ENCODE measurements around the gene IFITM1. TPM values are rescaled to one million over a fixed set of nuclear protein-coding genes. Genes with fewer than 3 reads are reported as not detected.
"Not testable (repeated sequence)": the region's sequence is repeated elsewhere in the genome, so short reads cannot be mapped to it uniquely, and the experiment has no call there.

Gene IFITM1
- total and polyA plus RNA-seq, 10 donors: 314 to 670 (median 496) TPM

DNA sequence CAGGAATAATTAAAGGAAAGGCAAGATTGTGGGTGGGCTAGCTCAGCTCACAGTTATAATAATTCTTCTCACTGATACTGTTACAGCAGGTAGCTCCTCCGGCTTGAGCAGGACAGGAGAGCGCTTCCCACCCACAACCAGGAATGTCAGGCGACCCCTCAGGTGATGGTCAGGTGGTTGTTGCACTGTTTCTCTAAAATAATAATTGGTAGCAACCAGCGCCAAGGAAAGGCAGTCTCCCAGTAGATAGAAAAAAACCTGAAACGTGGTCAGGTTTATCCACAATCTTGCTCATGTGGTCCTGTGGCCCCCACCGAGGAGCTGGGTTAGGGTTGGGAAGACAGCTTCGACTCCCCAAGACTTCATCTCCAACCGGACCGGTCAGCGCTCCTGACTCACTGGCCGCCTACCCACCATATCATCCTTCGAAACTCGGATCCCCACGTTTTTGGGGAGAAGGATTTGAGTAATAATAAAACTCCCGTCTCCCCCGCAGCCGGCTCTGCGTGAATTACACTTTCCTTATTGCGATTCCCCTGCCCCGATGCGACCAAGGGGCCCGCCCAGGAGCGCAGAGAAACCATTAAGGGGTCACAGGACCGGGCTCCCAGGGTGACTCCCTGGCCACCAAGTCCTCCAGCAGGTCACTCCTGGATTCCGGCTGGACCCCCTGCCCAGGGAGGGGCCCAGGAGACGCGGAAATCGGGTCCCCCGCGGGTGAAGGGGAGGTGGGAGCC is 4.0 kb downstream of the IFITM1 start:
- peak overlapping the region; percentile 5 to 89 (median 66) for H3K4me3 ChIP-seq

GRCh38 chr11:318405-319120 is 4.7 kb downstream of the IFITM1 start:
- 0 to 2% (median 1%) methylated on average over 10 to 16 of the region's 79 CpGs for WGBS, 5 donors
- intact Hi-C loops (cut with DNase I; ENCODE audit: low total_unique reads); H3K27me3 ChIP-seq (replicated peaks in 1 of 7); H3K9me3 ChIP-seq: not testable (repeated sequence)
- TF ChIP-seq, protein P1, sequence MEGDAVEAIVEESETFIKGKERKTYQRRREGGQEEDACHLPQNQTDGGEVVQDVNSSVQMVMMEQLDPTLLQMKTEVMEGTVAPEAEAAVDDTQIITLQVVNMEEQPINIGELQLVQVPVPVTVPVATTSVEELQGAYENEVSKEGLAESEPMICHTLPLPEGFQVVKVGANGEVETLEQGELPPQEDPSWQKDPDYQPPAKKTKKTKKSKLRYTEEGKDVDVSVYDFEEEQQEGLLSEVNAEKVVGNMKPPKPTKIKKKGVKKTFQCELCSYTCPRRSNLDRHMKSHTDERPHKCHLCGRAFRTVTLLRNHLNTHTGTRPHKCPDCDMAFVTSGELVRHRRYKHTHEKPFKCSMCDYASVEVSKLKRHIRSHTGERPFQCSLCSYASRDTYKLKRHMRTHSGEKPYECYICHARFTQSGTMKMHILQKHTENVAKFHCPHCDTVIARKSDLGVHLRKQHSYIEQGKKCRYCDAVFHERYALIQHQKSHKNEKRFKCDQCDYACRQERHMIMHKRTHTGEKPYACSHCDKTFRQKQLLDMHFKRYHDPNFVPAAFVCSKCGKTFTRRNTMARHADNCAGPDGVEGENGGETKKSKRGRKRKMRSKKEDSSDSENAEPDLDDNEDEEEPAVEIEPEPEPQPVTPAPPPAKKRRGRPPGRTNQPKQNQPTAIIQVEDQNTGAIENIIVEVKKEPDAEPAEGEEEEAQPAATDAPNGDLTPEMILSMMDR (IDR thresholded peaks at IDR 0.05 in 8 of 11, conservative IDR thresholded peaks at IDR 0.05 in 3 of 11): peak in 1 of 11 experiments; percentile 13
- Histone ChIP-seq H3K27ac (peak overlapping the region; percentile 66 to 98 (median 93)), H3K4me1 (peaks cover 8 to 73% (median 43%) of the 10 kb centered on the region in 6 donors), H3K4me3 (peak overlapping the region; percentile 50 to 89 (median 74)), H3K36me3 (peaks cover 0 to 22% (median 8%) of the 10 kb centered on the region in 6 donors)
- peak; percentile 83 for DNase-seq

More for the DNA sequence above, 4.0 kb downstream of the IFITM1 start:
- DNase-seq: peak; percentile 69
- Histone ChIP-seq H3K27ac (peak overlapping the region; percentile 84 to 98 (median 96)), H3K4me1 (peaks cover 15 to 73% (median 49%) of the 10 kb centered on the region in 6 donors), H3K36me3 (peaks cover 0 to 22% (median 8%) of the 10 kb centered on the region in 6 donors)
- TF ChIP-seq POLR2AphosphoS5 (IDR thresholded peaks at IDR 0.05): peak in 2 of 3 donors; percentile 40 to 53
- TF ChIP-seq, protein P1 (IDR thresholded peaks at IDR 0.05 in 8 of 11, conservative IDR thresholded peaks at IDR 0.05 in 3 of 11): peak in 1 of 11 experiments; percentile 25
- H3K27me3 ChIP-seq (replicated peaks in 1 of 7); H3K9me3 ChIP-seq; intact Hi-C loops (cut with DNase I; ENCODE audit: low total_unique reads): not testable (repeated sequence)
- WGBS, 5 donors: 28 to 58% (median 31%) methylated on average over 6 to 17 of the region's 30 CpGs

DNA sequence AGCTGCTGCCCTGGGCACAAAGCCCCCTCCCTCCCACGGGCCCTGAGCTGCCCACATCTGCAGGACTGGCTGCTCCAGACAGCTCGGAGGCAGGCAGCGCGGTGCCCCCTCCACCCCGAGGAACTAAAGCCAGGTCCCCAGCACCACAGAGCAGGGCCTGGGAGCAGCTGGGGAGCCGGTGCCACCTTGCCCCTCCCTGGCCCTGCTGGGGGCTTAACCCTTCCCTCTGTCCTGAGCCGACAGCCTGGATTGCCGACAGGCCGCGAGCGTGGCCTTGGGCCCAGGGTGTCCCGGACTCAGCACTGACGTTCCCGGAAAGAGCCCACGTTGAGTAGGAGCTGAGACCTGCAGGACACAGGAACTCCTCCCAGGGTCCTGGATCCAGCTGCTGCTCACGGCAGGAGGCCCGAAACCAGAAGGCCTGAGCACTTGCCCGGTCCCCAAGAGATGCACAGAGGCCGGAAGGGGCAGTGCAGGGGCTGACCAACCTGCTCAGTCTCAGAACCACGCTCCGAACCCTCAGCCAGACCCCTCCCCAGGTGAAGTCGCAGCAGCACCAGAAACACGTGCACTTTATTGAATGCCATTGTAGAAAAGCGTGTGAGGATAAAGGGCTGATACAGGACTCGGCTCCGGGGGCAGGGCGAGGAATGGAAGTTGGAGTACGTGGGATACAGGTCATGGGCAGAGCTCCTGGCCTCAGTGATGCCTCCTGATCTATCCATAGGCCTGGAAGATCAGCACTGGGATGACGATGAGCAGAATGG is 5.5 kb downstream of the IFITM1 start:
- H3K9me3 ChIP-seq; H3K27me3 ChIP-seq (replicated peaks in 1 of 7); intact Hi-C loops (cut with DNase I; ENCODE audit: low total_unique reads): not testable (repeated sequence)
- peak; percentile 87 for DNase-seq
- TF ChIP-seq POLR2AphosphoS5 (IDR thresholded peaks at IDR 0.05): peak; percentile 38 to 78 (median 64)
- TF ChIP-seq, protein P1 (IDR thresholded peaks at IDR 0.05 in 8 of 11, conservative IDR thresholded peaks at IDR 0.05 in 3 of 11): peak in 1 of 11 experiments; percentile 12
- WGBS, 5 donors: 25 to 40% (median 29%) methylated on average over 14 to 20 of the region's 29 CpGs
- peak overlapping the region; percentile 66 to 96 (median 91) for H3K27ac ChIP-seq
- peaks cover 5 to 73% (median 41%) of the 10 kb centered on the region in 6 donors for H3K4me1 ChIP-seq
- peaks cover 0 to 22% (median 8%) of the 10 kb centered on the region in 6 donors for H3K36me3 ChIP-seq
- H3K4me3 ChIP-seq: peak overlapping the region; percentile 50 to 82 (median 66)

DNA sequence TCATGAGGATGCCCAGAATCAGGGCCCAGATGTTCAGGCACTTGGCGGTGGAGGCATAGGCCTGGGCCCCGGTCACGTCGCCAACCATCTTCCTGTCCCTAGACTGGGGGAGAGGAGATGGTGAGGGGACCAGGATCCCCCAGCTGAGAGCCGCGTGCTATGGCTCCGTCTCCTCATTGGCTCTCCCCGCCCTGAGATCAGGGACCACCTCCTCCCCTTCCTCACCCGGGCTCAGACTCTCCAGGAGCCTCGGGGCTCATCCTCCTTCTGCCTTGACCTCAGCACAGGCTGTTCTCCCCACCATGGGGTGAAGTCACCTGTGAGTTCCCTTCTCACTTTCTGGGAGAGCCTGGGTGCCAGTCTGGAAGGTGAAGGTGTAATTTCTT is 6.0 kb downstream of the IFITM1 start:
- intact Hi-C loops (cut with DNase I; ENCODE audit: low total_unique reads): not testable (repeated sequence)
- H3K4me1 ChIP-seq: peaks cover 5 to 73% (median 44%) of the 10 kb centered on the region in 6 donors

More for the DNA sequence above, 6.0 kb downstream of the IFITM1 start:
- WGBS, 5 donors: 15 to 22% (median 19%) methylated on average over 6 to 10 of the region's 10 CpGs; no CpG with 5 or more reads in 1 of the 5 donors
- H3K27me3 ChIP-seq (replicated peaks in 1 of 7); H3K9me3 ChIP-seq: not testable (repeated sequence)
- Histone ChIP-seq H3K4me3 (peak overlapping the region; percentile 50 to 82 (median 66)), H3K27ac (peak overlapping the region; percentile 62 to 96 (median 91)), H3K36me3 (peaks cover 0 to 21% (median 7%) of the 10 kb centered on the region in 6 donors)
- peak; percentile 61 for DNase-seq
